ENCODE results near the gene IGFL1. TPM values are rescaled to one million over a fixed set of nuclear protein-coding genes. Genes with fewer than 3 reads are reported as not detected.

IGFL1 gene
- total and polyA plus RNA-seq, 2 experiments from 2014 or later, result not detected

GRCh38 chr19:46251416-46251815, 21.9 kb downstream of the IGFL1 start:
- Mint-ChIP-seq H3K4me3 (no peak overlapping the region), H3K9me3 (no peaks in the 10 kb centered on the region), H3K27me3 (ENCODE audit: insufficient read depth, low read depth, poor library complexity) (no peaks in the 10 kb centered on the region), H3K27ac (no peak overlapping the region; the same call in 1 of the 2 replicates), H3K4me1 (peaks cover 4% of the 10 kb centered on the region; the same call in 2 of the 3 replicates), H3K36me3 (ENCODE audit: low read depth) (no peaks in the 10 kb centered on the region)
- H3K36me3 ChIP-seq (ENCODE audit: insufficient read depth), result no peaks in the 10 kb centered on the region
- TF ChIP-seq EZH2 (IDR thresholded peaks at IDR 0.05; ENCODE audit: low read depth, unreplicated experiment) (no peak), CTCF (conservative IDR thresholded peaks at IDR 0.05; ENCODE audit: low read depth in 2 of 2) (no peak), JUNB (IDR thresholded peaks at IDR 0.05; ENCODE audit: unreplicated experiment) (no peak), REST (IDR thresholded peaks at IDR 0.05; ENCODE audit: unreplicated experiment) (no peak), POLR2AphosphoS5 (IDR thresholded peaks at IDR 0.05; ENCODE audit: low read depth) (no peak), NANOG (IDR thresholded peaks at IDR 0.05; ENCODE audit: borderline replicate concordance) (no peak), CREB1 (CRISPR knock-in tag; IDR thresholded peaks at IDR 0.05; ENCODE audit: low read depth) (no peak), ZNF114 (CRISPR knock-in tag; IDR thresholded peaks at IDR 0.05) (no peak), ZNF462 (CRISPR knock-in tag; IDR thresholded peaks at IDR 0.05) (no peak), EZH2phosphoT487 (IDR thresholded peaks at IDR 0.05; ENCODE audit: unreplicated experiment) (no peak), ZNF331 (CRISPR knock-in tag; IDR thresholded peaks at IDR 0.05; ENCODE audit: low read depth) (no peak), STAT1 (IDR thresholded peaks at IDR 0.05; ENCODE audit: unreplicated experiment) (no peak), ETS1 (IDR thresholded peaks at IDR 0.05) (no peak)
- ATAC-seq (no peak), DNase-seq (ENCODE audit: low spot score) (no peak)
- no peaks in the 10 kb centered on the region for H4K20me1 ChIP-seq (replicated peaks; ENCODE audit: insufficient read depth)
- no peaks in the 10 kb centered on the region for H3K27me3 ChIP-seq (ENCODE audit: insufficient read depth)
- no peaks in the 10 kb centered on the region for H3K79me2 ChIP-seq (replicated peaks; ENCODE audit: insufficient read depth)
- no peaks in the 10 kb centered on the region for H3K4me1 ChIP-seq (ENCODE audit: insufficient read depth)
- H3K27ac ChIP-seq (ENCODE audit: low read depth), result no peak overlapping the region
- no peak overlapping the region for H3K4me2 ChIP-seq
- no peaks in the 10 kb centered on the region for H3K9me2 ChIP-seq (ENCODE audit: insufficient read depth)
- no peak overlapping the region for H3K4me3 ChIP-seq
- no peak overlapping the region for H2AFZ ChIP-seq
- H3F3A ChIP-seq (replicated peaks; ENCODE audit: low read depth), result no peaks in the 10 kb centered on the region
